ENCODE data around the gene SVOP. TPM values are rescaled to one million over a fixed set of nuclear protein-coding genes. Genes with fewer than 3 reads are reported as not detected.

The SVOP gene
- total RNA-seq, 4 donors from 2014 or later = not detected

GRCh38 chr12:109036975-109037374 is 16.1 kb upstream of the SVOP start:
- no peak for TF ChIP-seq CTCF (IDR thresholded peaks at IDR 0.05; ENCODE audit: low read depth)

GRCh38 chr12:109033239-109034196 is 12.7 kb upstream of the SVOP start:
- TF ChIP-seq CTCF (IDR thresholded peaks at IDR 0.05; ENCODE audit: low read depth) = no peak

- TF ChIP-seq CTCF (IDR thresholded peaks at IDR 0.05; ENCODE audit: low read depth) = no peak
Observed at GRCh38 chr12:109029411-109029810, 8.5 kb upstream of the SVOP start.

GRCh38 chr12:109027767-109028166 is 6.9 kb upstream of the SVOP start:
- no peak for TF ChIP-seq CTCF (IDR thresholded peaks at IDR 0.05; ENCODE audit: low read depth)

DNA sequence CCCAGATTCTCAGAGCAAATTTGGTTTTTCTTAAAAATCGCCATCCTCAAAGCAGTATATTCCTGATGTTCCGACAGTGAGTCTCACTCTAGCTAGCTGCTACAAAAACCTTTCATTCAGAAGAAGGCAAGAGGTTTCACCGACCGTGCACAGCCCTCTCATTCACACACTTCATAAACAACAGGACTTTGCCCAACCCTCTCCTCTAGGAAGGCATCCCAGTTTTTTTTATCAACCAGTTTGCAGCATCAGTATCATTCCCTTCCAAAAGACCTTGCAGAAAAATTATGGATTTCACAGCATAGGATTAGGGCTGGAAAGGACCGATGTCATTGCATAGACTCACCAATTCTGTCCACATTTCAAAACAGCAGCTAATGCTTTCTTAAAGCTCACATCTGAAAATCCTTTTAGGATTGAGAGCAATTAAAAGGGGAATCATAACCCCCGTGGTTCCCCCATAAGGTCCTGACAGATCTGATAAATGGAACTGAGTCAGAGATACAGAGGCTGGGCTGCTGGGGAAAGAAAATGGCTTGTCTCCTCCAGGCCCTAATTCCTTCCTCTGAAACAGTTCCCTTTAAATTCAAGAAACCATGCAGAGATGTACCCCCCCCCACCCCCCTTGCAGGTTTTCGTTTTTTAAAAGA is 597 bp downstream of the SVOP start:
- TF ChIP-seq CTCF (IDR thresholded peaks at IDR 0.05; ENCODE audit: low read depth) = no peak

- TF ChIP-seq CTCF (IDR thresholded peaks at IDR 0.05; ENCODE audit: low read depth) = no peak
Observed at GRCh38 chr12:109018296-109018695, 2.6 kb downstream of the SVOP start.

DNA sequence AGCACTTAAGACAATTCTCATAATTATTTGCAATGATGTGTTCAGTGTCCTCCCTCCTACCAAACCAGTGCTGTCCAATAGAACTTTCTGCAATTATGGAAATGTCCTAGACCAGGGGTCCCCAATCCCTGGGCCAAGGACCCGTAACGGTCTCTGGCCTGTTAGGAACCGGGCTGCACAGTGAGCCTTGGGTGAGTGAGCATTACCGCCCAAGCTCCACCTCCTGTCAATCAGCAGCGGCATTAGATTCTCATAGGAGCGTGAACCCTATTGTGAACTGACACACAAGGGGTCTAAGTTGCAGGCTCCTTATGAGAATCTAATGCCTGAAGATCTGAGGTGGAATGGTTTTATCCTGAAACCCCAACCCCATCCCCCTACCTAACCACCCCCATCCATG is 3.9 kb downstream of the SVOP start:
- no peak for TF ChIP-seq CTCF (IDR thresholded peaks at IDR 0.05; ENCODE audit: low read depth)

All from subcutaneous adipose tissue (tissue), 4 donors.